LNCaP clone FGC (cell line): Measurements from ENCODE around the gene SCML2.

Experiments used
- DNase-seq: peaks from one replicate; pipeline ENCODE4 v3.0.0-alpha.2; 2011; ENCODE audit warnings: low read depth
- H3K4me3 ChIP-seq: 2 replicates; pipeline ENCODE4 v1.5.1; 2011; ENCODE audit warnings: mild to moderate bottlenecking, low read depth, low read length, control low read depth
- TF ChIP-seq, protein P1 (sequence below): IDR thresholded peaks from 2 replicates; pipeline ENCODE4 v1.5.1; 2012; ENCODE audit warnings: mild to moderate bottlenecking; ENCODE audit not compliant: control insufficient read depth, insufficient read depth; ENCODE audit errors: extremely low read depth

SCML2 gene

GRCh38 chrX:18368402-18368801 lies 13.9 kb upstream of the SCML2 start:
- DNase-seq = no peak
- TF ChIP-seq, protein P1, sequence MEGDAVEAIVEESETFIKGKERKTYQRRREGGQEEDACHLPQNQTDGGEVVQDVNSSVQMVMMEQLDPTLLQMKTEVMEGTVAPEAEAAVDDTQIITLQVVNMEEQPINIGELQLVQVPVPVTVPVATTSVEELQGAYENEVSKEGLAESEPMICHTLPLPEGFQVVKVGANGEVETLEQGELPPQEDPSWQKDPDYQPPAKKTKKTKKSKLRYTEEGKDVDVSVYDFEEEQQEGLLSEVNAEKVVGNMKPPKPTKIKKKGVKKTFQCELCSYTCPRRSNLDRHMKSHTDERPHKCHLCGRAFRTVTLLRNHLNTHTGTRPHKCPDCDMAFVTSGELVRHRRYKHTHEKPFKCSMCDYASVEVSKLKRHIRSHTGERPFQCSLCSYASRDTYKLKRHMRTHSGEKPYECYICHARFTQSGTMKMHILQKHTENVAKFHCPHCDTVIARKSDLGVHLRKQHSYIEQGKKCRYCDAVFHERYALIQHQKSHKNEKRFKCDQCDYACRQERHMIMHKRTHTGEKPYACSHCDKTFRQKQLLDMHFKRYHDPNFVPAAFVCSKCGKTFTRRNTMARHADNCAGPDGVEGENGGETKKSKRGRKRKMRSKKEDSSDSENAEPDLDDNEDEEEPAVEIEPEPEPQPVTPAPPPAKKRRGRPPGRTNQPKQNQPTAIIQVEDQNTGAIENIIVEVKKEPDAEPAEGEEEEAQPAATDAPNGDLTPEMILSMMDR = no peak
- no peak overlapping the region for H3K4me3 ChIP-seq

DNA sequence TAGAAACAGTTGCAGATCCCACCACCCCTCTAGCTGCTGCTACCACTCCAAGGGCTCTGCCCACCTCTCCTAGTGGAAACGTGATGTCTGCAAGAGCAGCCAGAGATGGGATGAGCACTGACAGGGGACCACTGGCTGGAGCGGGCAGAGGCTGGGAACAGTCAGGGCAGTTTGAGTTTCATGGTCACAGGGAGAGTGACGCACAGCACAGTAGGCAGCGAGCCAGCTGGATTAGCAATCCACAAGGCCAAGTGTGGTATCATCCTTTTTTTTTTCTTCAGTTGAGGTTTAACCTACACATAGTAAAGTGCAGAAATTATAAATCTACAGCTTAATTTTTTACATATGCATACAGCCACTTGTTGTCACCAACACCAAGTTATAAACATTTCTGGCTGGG lies 6.4 kb upstream of the SCML2 start:
- no peak overlapping the region for H3K4me3 ChIP-seq
- DNase-seq = no peak
- TF ChIP-seq, protein P1 = no peak

GRCh38 chrX:18353931-18354368 lies 538 bp downstream of the SCML2 start:
- TF ChIP-seq, protein P1 = no peak
- peak overlapping the region; percentile 59 for H3K4me3 ChIP-seq
- no peak for DNase-seq

DNA sequence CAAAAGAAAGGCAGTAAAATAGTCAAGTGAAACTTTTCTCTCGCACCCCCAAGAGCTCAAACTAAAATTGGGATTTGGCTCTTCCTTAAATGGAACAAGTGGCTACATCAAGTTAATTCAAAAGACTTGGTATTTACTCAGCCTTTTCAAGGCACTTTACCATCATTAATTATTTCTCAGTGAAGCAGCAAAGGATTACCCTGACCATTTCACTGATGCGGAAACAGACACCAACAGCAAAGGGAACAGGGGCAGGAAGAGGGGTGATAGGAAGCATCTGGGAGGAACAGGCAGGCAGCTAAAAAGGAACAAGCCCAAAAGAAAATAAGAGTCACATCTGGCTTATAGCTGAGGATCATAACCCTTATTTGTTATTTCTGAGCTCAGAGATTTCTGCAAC lies 2.7 kb downstream of the SCML2 start:
- no peak overlapping the region for H3K4me3 ChIP-seq
- DNase-seq = no peak
- TF ChIP-seq, protein P1 = no peak

- H3K4me3 ChIP-seq = no peak overlapping the region
- no peak for DNase-seq
- TF ChIP-seq, protein P1 = no peak
Observed at GRCh38 chrX:18348047-18348446, 6.4 kb downstream of the SCML2 start.

DNA sequence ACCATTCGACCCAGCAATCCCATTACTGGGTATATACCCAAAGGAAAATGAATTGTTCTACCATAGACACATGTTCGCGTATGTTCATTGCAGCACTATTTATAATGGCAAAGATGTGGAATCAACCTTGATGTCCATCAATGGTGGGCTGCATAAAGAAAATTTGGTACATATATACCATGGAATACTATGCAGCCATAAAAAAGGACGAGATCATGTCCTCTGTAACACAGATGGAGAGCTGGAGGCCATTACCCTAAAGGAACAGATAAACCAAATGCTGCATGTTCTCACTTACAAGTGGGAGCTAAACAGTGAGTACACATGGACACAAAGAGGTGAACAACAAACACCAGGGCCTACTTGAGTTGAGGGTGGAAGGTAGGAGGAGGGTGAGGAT lies 45.1 kb downstream of the SCML2 start:
- DNase-seq = no peak
- no peak overlapping the region for H3K4me3 ChIP-seq
- TF ChIP-seq, protein P1 = no peak

DNA sequence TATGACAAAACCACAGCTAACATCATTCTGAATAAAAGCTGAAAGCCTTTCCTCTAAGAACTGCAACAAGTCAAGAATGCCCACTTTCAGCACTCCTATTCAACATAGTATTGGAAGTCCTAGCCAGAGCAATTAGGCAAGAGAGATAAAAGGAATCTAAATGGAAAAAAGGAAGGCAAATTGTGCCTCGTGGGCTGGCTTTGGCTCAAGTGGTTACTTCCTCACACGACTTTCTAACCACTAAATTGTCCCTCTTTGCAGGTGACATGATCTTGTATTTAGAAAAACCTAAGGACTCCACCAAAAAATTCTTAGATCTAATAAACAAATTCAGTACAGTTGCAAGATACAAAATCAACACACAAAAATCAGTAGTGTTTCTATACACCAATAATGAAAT lies 57.2 kb downstream of the SCML2 start:
- no peak for DNase-seq
- H3K4me3 ChIP-seq = no peak overlapping the region
- TF ChIP-seq, protein P1 = no peak
